GM21390 (cell line): ENCODE measurements around the gene RNF26.

Experiments
- ATAC-seq: cut with Tn5 transposase; IDR thresholded peaks from one replicate; pipeline ENCODE4 v1.9.1; 2021; ENCODE audit not compliant: unreplicated experiment

RNF26 gene

DNA sequence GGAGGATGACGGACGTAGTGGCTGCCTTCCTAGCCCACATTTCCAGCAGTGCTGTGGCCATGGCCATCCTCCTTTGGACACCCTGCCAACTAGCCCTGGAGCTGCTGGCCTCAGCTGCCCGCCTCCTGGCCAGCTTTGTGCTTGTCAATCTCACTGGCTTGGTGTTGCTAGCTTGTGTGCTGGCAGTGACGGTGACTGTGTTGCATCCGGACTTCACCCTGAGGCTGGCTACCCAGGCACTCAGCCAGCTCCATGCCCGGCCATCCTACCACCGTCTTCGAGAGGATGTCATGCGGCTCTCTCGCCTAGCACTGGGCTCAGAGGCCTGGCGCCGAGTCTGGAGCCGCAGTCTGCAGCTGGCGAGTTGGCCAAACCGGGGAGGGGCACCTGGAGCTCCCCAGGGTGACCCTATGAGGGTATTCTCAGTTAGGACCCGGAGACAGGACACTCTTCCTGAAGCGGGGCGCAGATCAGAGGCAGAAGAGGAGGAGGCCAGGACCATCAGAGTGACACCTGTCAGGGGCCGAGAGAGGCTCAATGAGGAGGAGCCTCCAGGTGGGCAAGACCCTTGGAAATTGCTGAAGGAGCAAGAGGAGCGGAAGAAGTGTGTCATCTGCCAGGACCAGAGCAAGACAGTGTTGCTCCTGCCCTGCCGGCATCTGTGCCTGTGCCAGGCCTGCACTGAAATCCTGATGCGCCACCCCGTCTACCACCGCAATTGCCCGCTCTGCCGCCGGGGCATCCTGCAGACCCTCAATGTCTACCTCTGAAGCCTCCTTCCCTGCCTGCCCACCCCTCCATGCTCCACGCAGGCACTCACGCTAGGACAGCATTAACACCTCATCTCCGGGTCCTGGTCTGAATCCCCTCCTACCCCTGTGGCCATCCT, 1.6 kb downstream of the RNF26 start:
- no peak for ATAC-seq

DNA sequence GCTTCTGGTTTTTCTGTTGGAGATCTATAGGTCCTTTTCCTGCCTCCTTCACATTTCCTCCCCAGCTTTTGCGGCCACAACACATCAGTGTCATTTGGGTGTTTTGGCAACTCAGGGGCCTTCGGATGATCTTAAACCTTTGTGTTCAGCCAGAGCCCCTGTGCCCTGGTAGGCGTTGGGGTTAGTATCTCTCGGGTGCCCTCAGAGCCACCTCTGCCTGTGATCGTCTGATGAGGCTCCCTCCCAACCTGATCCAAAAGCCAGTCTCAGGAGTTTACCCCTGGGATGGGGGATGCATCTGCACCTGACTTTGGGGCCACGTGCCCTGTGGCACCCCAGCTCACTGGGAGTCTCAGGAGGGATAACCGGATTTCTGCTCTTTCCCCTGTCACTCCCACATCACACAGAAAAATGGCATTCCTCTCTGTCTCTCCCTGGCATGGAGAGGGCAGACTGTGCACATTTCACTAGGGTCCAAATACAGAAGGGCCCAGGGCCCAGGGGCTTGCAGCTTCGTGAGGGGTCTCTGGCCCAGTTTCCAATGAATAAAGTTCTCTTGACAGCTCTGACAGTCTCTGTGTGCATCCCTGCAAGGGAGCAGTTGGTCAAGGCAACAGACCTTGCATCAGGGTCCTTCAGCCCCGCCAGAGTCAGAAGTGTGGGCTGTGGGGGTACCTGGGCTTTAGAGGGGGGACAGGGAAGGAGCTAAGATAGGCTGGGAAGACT, 2.6 kb downstream of the RNF26 start:
- ATAC-seq: no peak

DNA sequence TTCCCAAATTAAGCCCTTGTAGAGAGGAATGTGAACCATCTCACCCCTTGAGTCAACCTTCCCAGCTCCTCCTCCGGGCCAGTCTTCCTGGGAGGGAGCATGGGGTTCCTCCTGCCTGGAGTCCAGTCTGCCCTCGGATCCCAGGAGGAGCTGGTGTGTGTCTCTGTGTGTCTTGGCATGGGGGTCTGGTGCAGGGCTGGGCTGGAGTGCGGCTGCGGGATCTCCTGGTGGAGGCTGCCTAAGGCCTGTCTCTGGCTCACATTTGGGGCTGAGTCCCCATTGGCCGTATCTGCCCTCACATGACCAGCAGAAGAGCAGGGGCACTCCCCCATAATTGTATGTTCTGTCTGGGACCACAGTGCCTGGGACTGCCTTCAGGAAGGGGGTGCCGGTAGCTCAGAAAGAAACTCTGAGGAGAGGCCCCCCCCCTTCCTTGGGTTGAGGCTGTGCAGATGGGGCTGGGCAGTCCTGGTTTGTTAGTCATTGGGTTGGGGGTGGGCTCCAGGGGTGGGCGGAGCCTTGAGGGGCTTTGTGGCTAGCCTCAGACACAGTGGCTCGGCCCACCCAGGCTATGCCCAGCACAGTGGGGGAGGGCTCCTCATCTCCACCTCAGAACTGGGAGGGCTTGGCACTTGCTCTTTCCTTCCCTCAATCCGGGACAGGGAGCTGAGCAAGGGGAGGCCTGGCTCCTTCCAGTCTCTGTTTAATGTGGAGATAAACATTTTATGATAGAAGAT, 3.4 kb downstream of the RNF26 start:
- no peak for ATAC-seq

DNA sequence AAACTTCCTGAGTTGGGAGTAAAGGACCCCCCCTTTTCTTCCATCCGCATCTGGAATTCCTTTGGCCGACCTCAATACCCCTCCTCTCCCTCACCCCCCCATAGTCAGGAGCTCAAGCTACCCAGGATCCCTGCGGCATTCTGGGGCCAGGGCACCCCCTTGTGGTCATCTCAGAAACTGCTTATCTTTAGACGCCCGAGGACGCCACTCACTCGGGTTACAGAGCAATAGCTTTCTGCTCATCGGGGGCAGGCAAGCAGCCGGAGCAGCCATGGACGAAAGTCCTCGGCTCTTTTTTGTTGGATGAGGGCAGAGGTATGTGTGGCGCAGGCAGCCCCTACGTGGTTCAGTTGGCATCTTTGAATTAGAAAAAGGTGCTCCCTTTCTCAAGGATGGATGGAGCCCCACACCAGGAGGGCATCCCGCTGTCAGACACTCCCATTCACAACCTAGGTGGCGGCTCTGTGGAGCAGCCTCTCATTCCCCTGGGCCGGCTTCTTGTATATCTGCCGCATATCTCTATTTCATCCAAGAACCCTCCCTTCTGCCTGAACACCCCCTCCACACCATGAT, 4.1 kb downstream of the RNF26 start:
- ATAC-seq: no peak

DNA sequence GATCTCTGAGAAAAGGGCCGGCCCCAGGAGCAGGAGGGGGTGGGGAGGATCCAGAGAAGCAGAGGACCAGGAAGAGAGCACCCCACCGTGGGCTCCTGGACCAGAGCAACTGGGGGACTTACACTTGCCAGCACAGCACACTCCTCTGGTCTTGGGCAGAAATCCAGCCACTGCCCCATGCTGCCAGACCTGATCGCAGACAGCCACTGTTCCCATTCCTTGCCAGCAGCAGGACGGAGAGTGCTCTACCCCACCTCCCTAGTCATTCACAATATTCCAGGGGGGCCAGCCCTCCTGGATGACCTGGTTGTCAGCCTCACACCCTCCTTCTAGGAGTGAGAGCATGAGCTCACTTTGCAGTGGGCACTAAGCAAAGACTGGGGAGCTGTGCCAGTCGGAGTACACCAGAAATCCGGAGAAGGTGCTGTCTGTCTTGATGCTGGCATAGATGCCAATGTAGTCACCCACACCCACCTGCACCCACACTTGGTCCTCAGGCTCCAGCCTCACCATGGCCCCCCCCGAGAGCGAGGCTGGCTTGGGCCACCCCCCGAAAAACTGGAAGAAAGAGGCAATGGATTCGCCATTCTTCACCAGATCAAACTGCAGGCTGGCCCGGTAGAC, 4.8 kb downstream of the RNF26 start:
- ATAC-seq: no peak

DNA sequence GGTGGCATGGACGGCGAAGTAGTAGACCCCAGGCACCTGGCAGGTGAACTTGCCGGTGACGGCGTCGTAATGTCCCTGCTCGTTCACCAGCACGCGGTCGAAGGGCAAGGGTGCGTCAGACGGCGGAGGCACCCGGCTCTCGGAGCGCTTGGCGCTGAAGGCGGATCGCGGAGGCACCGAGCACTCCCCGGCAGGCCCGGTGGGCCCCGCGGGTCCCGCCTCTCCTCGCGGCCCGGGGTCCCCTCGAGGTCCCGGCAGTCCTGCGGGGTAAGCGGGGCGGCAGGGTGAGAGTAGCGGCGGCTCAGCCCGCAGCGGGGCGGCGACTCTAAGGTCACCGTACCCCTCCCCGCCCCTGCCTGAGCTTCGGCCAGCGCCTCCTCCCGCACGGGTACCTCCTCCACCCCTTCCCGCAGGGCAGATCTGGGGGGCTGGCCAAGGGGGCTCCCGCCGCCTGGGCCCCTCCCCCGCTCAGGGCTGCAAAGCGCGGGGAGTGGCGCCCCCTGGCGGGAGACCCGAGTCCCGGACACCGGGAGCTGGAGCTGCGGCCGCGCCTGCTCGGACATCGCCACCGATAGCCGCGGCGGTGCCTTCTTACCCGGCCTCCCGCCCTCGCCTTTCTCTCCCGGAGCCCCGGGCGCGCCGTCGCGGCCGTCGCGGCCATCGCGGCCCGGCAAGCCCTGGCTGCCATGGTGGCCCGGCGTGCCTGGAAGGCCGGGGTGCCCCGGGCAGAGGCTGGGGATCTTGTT, 5.4 kb downstream of the RNF26 start:
- ATAC-seq: no peak

DNA sequence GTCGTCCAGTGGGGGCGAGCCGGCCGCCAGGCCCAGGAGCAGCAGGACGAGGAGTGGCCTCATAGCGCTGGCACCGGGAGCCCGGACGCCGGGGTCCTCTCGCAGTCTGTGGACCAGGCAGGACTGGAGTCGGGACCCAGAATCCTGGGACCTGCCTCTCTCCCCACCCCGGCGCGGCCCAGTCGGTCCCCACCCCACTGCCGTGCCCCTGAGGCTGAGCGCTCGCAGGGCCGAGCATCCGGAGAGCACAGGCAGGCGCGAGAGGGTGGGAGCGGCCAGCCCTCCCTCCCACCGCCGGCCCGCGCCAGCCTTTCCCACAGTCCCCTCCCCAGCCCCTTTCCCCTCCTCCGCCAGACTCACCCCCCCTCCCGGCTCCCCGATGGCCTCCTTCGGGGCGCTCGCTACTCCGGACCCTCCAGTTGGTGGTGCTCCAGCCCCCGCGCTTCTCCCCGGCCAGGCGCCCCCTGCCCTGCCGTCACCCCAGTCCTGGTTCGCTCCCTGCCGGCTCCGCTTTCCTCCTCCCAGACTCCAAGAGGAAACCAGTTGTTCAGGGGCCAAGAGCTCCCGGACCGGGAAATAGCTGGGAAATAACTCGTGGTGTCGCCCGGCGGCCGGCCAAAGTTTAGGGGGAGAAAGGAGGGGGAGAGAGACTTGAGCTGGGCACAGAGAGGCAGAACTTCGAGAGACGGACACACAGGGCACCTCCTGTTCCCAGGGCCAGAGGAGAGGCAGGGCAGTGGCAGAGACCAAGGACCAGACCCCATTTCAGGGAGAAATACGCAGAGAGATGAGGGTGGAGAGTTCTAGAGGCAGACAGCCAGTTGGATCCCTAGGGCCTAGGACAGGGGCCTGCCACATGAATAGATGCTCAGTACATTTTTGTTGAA, 6.3 kb downstream of the RNF26 start, which contains the start of gene C1QTNF5:
C1QTNF5 (minus strand) TSS at position 549 of the 887 bp plus-strand sequence; CDS start at position 63, 486 bp downstream.
- no peak for ATAC-seq

DNA sequence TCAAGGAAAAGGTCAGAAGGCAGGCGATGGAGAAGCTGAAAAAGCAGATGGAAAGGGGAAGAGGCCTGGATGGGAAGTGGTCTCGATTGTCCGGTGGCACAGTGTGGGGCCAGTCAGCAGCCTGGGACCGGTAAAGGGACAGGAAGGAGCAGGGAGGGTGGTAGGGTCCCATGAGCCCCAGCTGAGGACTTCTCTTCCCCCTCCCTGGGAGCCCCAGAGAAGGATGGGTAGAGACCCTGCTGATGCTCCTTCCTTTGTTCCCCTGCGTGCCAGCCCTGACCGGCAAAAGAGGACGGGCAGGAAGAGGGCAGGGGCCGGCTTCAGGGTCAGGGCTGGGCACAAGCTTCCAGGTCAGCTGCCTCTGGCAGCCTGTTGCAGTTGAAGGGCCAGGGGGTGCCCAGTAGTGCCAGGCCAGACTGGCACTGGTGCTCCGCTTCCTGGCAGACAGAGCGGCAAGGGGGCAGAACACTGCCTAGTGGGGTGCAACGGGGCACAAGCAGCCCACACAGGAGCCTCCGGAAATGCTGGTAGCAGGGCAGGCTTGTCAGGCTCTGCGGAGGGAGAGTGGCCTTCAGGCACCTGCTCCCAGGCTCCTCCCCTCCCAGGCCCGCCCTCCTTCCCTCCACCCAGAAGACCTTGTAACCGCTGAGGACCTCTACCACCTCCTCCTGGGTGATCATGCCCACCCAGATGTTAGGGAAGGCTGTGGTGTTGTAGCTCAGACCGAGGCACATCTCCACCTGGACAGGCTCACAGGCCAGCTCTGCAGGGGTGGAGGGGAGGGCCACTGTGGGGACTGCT, 7.1 kb downstream of the RNF26 start:
- ATAC-seq: no peak

DNA sequence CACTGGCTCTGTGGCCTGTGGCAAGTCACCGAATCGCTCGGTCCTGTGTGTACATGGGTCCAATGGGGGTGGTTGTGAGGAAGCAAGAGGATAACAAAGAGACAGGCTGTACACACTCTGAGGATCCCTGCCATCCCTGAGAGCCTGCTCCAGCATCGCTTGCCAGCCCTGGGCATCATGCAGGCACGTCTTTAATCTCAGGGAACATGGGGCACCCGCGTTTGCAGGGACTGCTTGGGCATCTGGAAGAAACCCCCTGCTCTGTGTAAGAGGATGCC, 7.6 kb downstream of the RNF26 start:
- no peak for ATAC-seq

DNA sequence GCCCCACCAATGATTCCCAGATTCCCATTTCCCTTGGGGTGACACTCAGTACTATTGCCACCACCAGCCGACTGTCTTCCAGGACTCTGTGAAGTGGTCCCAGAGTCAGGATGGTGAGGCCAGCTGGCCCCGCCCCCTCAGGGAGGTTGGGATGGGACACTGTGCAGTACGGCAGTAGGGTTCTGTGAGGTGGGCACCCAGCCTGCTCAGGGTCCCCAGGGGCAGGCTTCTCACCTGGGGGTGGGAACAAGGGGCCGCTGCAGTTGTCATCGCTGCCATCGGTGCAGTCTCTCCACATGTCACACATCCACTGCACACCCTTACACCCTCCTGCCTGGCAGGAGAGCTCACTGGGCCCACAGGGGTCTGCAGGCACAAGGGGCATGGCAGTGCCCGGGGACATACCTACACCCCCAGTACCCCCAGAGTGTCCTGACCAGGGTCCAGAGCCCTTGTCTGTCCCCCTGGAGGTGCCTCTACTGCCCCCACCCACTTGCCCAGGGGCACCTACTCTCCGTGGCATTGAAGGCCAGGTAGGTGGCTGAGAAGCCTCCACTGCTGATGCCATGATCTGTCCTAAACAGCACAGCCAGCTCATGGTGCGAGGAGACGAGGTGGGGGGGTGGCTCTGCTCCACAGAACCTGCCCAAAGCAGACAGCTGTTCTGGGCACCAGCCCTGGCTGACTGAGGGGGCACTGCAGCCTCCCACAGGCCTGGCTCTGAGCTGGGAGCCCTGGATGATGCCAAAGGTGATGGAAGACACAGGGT, 8.2 kb downstream of the RNF26 start:
- ATAC-seq: no peak

DNA sequence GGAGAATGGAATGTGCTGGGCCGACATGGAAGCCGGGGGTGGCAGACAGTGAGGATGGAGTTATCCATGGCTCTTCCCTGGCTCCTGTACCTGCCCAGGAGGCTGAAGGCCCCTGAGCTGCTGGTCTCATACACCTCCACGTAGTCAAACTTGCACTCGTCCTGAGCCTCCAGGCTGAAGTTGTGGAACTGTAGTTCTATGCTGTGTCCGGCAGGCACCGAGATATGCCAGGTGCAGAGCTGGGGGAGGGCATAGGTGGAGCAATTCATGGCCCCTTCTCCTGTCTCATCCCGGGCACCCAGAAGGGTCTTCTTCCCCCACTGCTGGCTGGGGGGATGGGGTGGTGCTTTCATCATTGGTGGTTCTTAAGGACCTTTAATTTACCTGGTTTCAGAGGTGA, 9.4 kb downstream of the RNF26 start:
- ATAC-seq: no peak

DNA sequence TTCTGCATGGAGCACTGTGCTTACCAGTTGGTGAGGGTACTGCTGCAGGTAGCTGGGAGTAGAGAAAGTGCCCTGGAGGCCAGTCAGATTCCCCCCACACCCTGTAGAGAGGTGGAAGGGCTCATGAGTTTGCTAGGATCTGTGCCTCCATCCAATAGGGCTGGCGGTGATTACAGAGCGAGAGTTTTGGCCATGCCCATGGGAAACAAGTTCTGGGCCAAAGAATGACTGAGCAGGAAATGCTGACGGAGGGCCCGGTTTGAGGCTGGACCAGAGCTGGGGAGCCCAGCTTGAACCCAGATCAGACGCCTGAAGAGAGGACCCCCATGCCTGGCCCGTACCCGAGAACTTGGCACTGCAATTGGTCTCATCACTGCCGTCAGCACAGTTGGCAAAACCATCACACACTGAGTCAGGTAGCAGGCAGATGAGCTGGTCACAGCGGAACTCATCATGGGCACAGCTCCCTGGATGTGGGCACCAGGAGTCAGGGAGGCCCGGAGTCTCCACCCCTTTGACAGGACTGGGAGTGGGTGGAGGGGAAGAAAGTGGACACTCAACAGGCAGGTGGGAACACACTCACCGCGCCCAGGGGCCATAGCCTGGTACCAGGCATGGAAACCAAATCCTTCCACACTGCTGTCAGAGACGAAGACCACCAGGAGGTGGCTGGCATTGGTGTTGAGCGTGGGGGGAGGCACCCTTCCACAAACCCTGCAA, 10.1 kb downstream of the RNF26 start:
- no peak for ATAC-seq

DNA sequence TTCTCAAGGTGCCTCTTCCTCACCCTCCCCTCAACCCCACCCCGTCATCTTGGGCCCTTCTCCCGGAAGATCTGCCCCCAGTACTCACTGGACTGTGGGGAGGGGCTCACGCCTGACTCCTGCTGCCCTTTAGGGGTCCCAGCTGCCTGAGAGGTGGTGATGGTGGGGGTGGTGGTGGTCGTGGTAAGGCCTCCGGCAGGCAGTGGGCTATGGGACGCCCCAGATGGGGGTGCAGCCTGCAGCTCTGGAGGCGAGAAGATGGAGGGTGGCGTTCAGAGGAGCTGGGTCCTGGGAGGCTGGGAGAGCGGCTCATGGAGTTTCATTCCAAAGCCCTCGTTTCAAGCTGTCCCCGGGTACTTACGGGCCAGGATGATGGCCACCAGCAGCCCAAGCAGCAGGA, 11.4 kb downstream of the RNF26 start:
- ATAC-seq: no peak

DNA sequence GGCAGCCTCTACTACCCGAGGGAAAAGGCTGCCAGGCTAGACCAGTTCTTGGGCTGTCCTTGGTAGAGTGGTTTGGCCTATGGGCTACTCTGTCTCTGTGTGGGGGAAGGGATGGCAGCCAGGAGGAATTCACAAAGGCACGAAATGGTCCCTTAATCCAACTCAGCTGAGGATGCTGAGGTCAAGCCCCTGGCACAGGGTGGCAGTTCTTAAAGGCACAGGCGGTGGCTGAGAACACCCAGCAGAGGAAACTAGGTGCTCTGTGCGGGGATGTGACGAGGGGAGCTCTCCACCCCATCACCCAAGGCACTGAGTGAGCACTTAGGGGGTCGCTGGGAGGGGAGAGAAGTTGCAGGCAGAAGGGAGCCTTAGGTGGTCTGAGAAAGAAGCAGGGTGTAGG, 12.3 kb downstream of the RNF26 start, which contains the start of gene MFRP:
MFRP (minus strand) TSS at position 101 of the 400 bp plus-strand sequence. CDS start 192 bp downstream, outside the sequence.
- no peak for ATAC-seq

DNA sequence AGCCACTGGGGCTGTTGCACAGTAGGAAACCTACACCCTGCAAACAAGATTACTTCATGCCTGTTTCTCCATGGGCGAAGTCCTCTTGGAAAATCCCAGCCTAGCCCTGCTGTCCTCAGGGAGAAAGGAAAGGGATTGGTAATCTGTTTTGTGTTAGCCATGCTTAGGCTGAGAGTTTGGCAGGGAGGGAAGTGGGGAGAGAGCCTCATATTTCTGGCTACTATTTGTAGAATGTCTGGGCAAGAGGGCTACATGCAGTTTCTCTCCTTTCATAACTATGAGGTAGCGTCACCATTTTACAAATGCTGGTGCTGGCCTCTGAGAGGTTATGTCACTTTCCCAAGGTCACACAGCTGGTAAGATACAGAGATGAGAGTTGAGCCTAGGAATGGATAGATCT, 12.9 kb downstream of the RNF26 start:
- ATAC-seq: no peak

DNA sequence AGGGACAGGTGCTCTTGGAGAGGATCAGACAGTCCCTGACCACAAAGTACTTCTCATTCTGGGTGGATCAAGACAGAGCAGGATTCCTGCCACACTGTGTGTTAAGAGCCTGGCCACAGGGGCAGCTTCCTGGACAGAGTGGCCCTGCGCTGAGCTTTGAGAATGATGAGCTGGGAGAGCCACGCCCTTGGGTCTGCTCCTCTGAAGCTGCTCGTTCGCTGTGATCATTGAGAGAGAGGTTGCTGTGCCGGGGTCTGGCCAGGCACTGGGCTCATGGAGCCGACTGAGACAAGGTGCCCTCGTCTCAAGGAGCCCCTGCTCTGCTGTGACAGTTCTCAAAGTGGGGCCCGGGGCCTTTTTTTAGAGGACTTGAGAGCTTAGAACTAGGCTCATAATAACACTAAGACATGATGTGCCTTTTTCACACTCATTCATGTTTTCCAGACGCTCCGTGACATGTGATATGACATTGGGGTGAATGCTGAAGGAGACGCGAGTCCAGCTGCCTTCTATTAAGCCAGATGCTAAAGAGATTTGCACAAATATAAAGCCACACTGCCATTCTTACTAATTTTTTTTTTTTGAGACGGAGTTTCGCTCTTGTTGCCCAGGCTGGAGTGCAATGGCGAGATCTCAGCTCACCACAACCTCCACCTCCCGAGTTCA, 13.7 kb downstream of the RNF26 start:
- ATAC-seq: no peak
